ENCODE results near the gene PRB2. TPM values are rescaled to one million over a fixed set of nuclear protein-coding genes. Genes with fewer than 3 reads are reported as not detected.
"Not testable (repeated sequence)": the region's sequence is repeated elsewhere in the genome, so short reads cannot be mapped to it uniquely, and the experiment has no call there.

PRB2 gene
- total and polyA plus RNA-seq, 2 experiments from 2014 or later: not detected

- in situ Hi-C loops (cut with MboI): no loop called here
- H3K4me2 ChIP-seq (ENCODE audit: unreplicated experiment): no peak overlapping the region
- no peak overlapping the region for H3K9ac ChIP-seq
- H2AFZ ChIP-seq: no peak overlapping the region
- H3K4me1 ChIP-seq (ENCODE audit: insufficient read depth): 0 out of 2 replicates have a peak, but pooled peaks cover 5% of the 10 kb centered on the region
- no peaks in the 10 kb centered on the region for H3K9me2 ChIP-seq (ENCODE audit: insufficient read depth)
- DNase-seq: no peak
- no peaks in the 10 kb centered on the region for H3F3A ChIP-seq (ENCODE audit: insufficient read depth)
- H3K79me2 ChIP-seq (ENCODE audit: insufficient read depth): no peaks in the 10 kb centered on the region
- H4K20me1 ChIP-seq (ENCODE audit: insufficient read depth): no peaks in the 10 kb centered on the region
- no peaks in the 10 kb centered on the region for H3K27me3 ChIP-seq (replicated peaks; ENCODE audit: insufficient read depth)
- no peak overlapping the region for H3K4me3 ChIP-seq
- TF ChIP-seq EZH2phosphoT487 (IDR thresholded peaks at IDR 0.05; ENCODE audit: insufficient read depth, low read depth) (no peak), EZH2 (IDR thresholded peaks at IDR 0.05; ENCODE audit: insufficient read depth, poor library complexity, severe bottlenecking) (no peak)
- H3K27ac ChIP-seq: no peak overlapping the region
- H3K9me3 ChIP-seq (ENCODE audit: low read depth): no peaks in the 10 kb centered on the region
- H3K36me3 ChIP-seq (ENCODE audit: low read depth): no peaks in the 10 kb centered on the region
Measured at GRCh38 chr12:11361151-11361550, 34.2 kb downstream of the PRB2 start.

- in situ Hi-C loops (cut with MboI); H2AFZ ChIP-seq; H3K36me3 ChIP-seq (ENCODE audit: low read depth); H3K27ac ChIP-seq; H3K4me2 ChIP-seq (ENCODE audit: unreplicated experiment); H3K9me3 ChIP-seq (ENCODE audit: low read depth); H3F3A ChIP-seq (ENCODE audit: insufficient read depth); H3K4me1 ChIP-seq (ENCODE audit: insufficient read depth); H4K20me1 ChIP-seq (ENCODE audit: insufficient read depth); H3K9ac ChIP-seq; H3K27me3 ChIP-seq (replicated peaks; ENCODE audit: insufficient read depth); H3K9me2 ChIP-seq (ENCODE audit: insufficient read depth); H3K4me3 ChIP-seq; H3K79me2 ChIP-seq (ENCODE audit: insufficient read depth): not testable (repeated sequence)
- WGBS, 2 experiments (ENCODE audit: low coverage in 1 of 2, low lambda C conversion rate in 2 of 2, missing lambda C conversion rate in 2 of 2): 35 to 42% methylated on average over 1 of the region's 1 CpG
- peak; percentile 51 for DNase-seq
Measured at GRCh38 chr12:11360205-11360883, 35.0 kb downstream of the PRB2 start.

- H3K79me2 ChIP-seq (ENCODE audit: insufficient read depth); H3K9me3 ChIP-seq (ENCODE audit: low read depth); H4K20me1 ChIP-seq (ENCODE audit: insufficient read depth); H3F3A ChIP-seq (ENCODE audit: insufficient read depth); H3K4me2 ChIP-seq (ENCODE audit: unreplicated experiment); H2AFZ ChIP-seq; H3K4me1 ChIP-seq (ENCODE audit: insufficient read depth); H3K36me3 ChIP-seq (ENCODE audit: low read depth); H3K27ac ChIP-seq; H3K27me3 ChIP-seq (replicated peaks; ENCODE audit: insufficient read depth); H3K9ac ChIP-seq; DNase-seq; H3K9me2 ChIP-seq (ENCODE audit: insufficient read depth); in situ Hi-C loops (cut with MboI); H3K4me3 ChIP-seq: not testable (repeated sequence)
- 50 to 60% methylated on average over 1 to 2 of the region's 2 CpGs for WGBS, 2 experiments (ENCODE audit: low coverage in 1 of 2, low lambda C conversion rate in 2 of 2, missing lambda C conversion rate in 2 of 2)
Measured at GRCh38 chr12:11351736-11352135, 43.6 kb downstream of the PRB2 start.

- H3K27me3 ChIP-seq (replicated peaks; ENCODE audit: insufficient read depth): no peaks in the 10 kb centered on the region
- H3K4me1 ChIP-seq (ENCODE audit: insufficient read depth): no peaks in the 10 kb centered on the region
- no peaks in the 10 kb centered on the region for H3K79me2 ChIP-seq (ENCODE audit: insufficient read depth)
- H2AFZ ChIP-seq: no peak overlapping the region
- H3F3A ChIP-seq (ENCODE audit: insufficient read depth): no peaks in the 10 kb centered on the region
- H3K27ac ChIP-seq: no peak overlapping the region
- DNase-seq: no peak
- no peaks in the 10 kb centered on the region for H4K20me1 ChIP-seq (ENCODE audit: insufficient read depth)
- H3K36me3 ChIP-seq (ENCODE audit: low read depth): no peaks in the 10 kb centered on the region
- no peak overlapping the region for H3K4me3 ChIP-seq
- H3K9me2 ChIP-seq (ENCODE audit: insufficient read depth): no peaks in the 10 kb centered on the region
- H3K9ac ChIP-seq: no peak overlapping the region
- H3K4me2 ChIP-seq (ENCODE audit: unreplicated experiment): no peak overlapping the region
- 73 to 88% methylated on average over 9 of the region's 9 CpGs for WGBS, 2 experiments (ENCODE audit: low coverage in 1 of 2, low lambda C conversion rate in 2 of 2, missing lambda C conversion rate in 2 of 2)
- H3K9me3 ChIP-seq (ENCODE audit: low read depth): no peaks in the 10 kb centered on the region
- in situ Hi-C loops (cut with MboI): no loop called here
- TF ChIP-seq EZH2phosphoT487 (IDR thresholded peaks at IDR 0.05; ENCODE audit: insufficient read depth, low read depth) (no peak), EZH2 (IDR thresholded peaks at IDR 0.05; ENCODE audit: insufficient read depth, poor library complexity, severe bottlenecking) (no peak)
Measured at GRCh38 chr12:11348439-11348838, 46.9 kb downstream of the PRB2 start.

GRCh38 chr12:11347810-11348209 is 47.6 kb downstream of the PRB2 start:
- Histone ChIP-seq H4K20me1 (ENCODE audit: insufficient read depth) (no peaks in the 10 kb centered on the region), H3K9ac (no peak overlapping the region), H3F3A (ENCODE audit: insufficient read depth) (no peaks in the 10 kb centered on the region), H3K36me3 (ENCODE audit: low read depth) (no peaks in the 10 kb centered on the region), H3K27ac (no peak overlapping the region), H3K4me3 (no peak overlapping the region), H3K27me3 (replicated peaks; ENCODE audit: insufficient read depth) (no peaks in the 10 kb centered on the region), H3K9me2 (ENCODE audit: insufficient read depth) (no peaks in the 10 kb centered on the region), H3K4me2 (ENCODE audit: unreplicated experiment) (no peak overlapping the region), H3K79me2 (ENCODE audit: insufficient read depth) (no peaks in the 10 kb centered on the region), H3K9me3 (ENCODE audit: low read depth) (no peaks in the 10 kb centered on the region), H2AFZ (no peak overlapping the region), H3K4me1 (ENCODE audit: insufficient read depth) (no peaks in the 10 kb centered on the region)
- 46 to 51% methylated on average over 6 of the region's 6 CpGs for WGBS, 2 experiments (ENCODE audit: low coverage in 1 of 2, low lambda C conversion rate in 2 of 2, missing lambda C conversion rate in 2 of 2)
- no peak for TF ChIP-seq EZH2 (IDR thresholded peaks at IDR 0.05; ENCODE audit: insufficient read depth, poor library complexity, severe bottlenecking)
- no peak for TF ChIP-seq EZH2phosphoT487 (IDR thresholded peaks at IDR 0.05; ENCODE audit: insufficient read depth, low read depth)
- in situ Hi-C loops (cut with MboI): no loop called here
- no peak for DNase-seq

Measured in GM23248 (cell line).